Measurements from ENCODE around the gene HPGD. TPM values are rescaled to one million over a fixed set of nuclear protein-coding genes. Genes with fewer than 3 reads are reported as not detected.

The HPGD gene
- polyA plus RNA-seq: 10 to 100 TPM in 2 of 3 donors, under 1 TPM in 1; 0.52 to 10.7 (median 10.2) TPM

- 1% methylated on average over 40 to 60 of the region's 60 CpGs for WGBS, 3 donors
- H3K27ac ChIP-seq (ENCODE audit: low read depth, low read length): no peak within 1 kb of the TSS
Observed at GRCh38 chr4:174522183-174523024, at the start of gene HPGD. HPGD (minus strand) TSS chr4:174522488; CDS start chr4:174522451, 37 bp downstream.

- 36 to 57% (median 40%) methylated on average over 2 of the region's 2 CpGs for WGBS, 3 donors
- no peak overlapping the region for H3K27ac ChIP-seq (ENCODE audit: low read depth, low read length)
Observed at GRCh38 chr4:174564529-174564928, 42.2 kb upstream of the HPGD start.

- WGBS, 3 donors: 61 to 91% (median 83%) methylated on average over 1 of the region's 1 CpG
- no peak overlapping the region for H3K27ac ChIP-seq (ENCODE audit: low read depth, low read length)
Observed at GRCh38 chr4:174563399-174563798, 41.1 kb upstream of the HPGD start.

- 15 to 51% (median 36%) methylated on average over 2 of the region's 2 CpGs for WGBS, 3 donors
- no peak overlapping the region for H3K27ac ChIP-seq (ENCODE audit: low read depth, low read length)
Observed at GRCh38 chr4:174561560-174561959, 39.3 kb upstream of the HPGD start.

- no peak overlapping the region for H3K27ac ChIP-seq (ENCODE audit: low read depth, low read length)
- WGBS, 3 donors: 56 to 80% (median 71%) methylated on average over 2 of the region's 2 CpGs
Observed at GRCh38 chr4:174559894-174560293, 37.6 kb upstream of the HPGD start.

GRCh38 chr4:174555789-174556630 is 33.7 kb upstream of the HPGD start:
- no peak overlapping the region for H3K27ac ChIP-seq (ENCODE audit: low read depth, low read length)
- 82 to 92% (median 85%) methylated on average over 4 of the region's 4 CpGs for WGBS, 3 donors

GRCh38 chr4:174554231-174554728 is 32.0 kb upstream of the HPGD start:
- no peak overlapping the region for H3K27ac ChIP-seq (ENCODE audit: low read depth, low read length)

- no peak overlapping the region for H3K27ac ChIP-seq (ENCODE audit: low read depth, low read length)
- 44 to 72% (median 55%) methylated on average over 2 of the region's 2 CpGs for WGBS, 3 donors
Observed at GRCh38 chr4:174553828-174554227, 31.5 kb upstream of the HPGD start.

- WGBS, 3 donors: 71 to 84% (median 83%) methylated on average over 2 of the region's 2 CpGs
- no peak overlapping the region for H3K27ac ChIP-seq (ENCODE audit: low read depth, low read length)
Observed at GRCh38 chr4:174553031-174553430, 30.7 kb upstream of the HPGD start.

- H3K27ac ChIP-seq (ENCODE audit: low read depth, low read length): no peak overlapping the region
Observed at GRCh38 chr4:174550541-174550940, 28.3 kb upstream of the HPGD start.

- H3K27ac ChIP-seq (ENCODE audit: low read depth, low read length): no peak overlapping the region
- WGBS, 3 donors: 73 to 91% (median 73%) methylated on average over 1 of the region's 1 CpG
Observed at GRCh38 chr4:174549721-174550120, 27.4 kb upstream of the HPGD start.

- H3K27ac ChIP-seq (ENCODE audit: low read depth, low read length): no peak overlapping the region
Observed at GRCh38 chr4:174545268-174545667, 23.0 kb upstream of the HPGD start.

GRCh38 chr4:174544496-174544895 is 22.2 kb upstream of the HPGD start:
- WGBS, 3 donors: 56 to 74% (median 73%) methylated on average over 4 of the region's 4 CpGs
- H3K27ac ChIP-seq (ENCODE audit: low read depth, low read length): no peak overlapping the region

GRCh38 chr4:174540175-174540574 is 17.9 kb upstream of the HPGD start:
- no peak overlapping the region for H3K27ac ChIP-seq (ENCODE audit: low read depth, low read length)
- WGBS, 3 donors: 88 to 95% (median 89%) methylated on average over 10 of the region's 10 CpGs

- 79 to 84% (median 82%) methylated on average over 3 of the region's 3 CpGs for WGBS, 3 donors
- no peak overlapping the region for H3K27ac ChIP-seq (ENCODE audit: low read depth, low read length)
Observed at GRCh38 chr4:174539571-174539970, 17.3 kb upstream of the HPGD start.

GRCh38 chr4:174538876-174539250 is 16.6 kb upstream of the HPGD start:
- H3K27ac ChIP-seq (ENCODE audit: low read depth, low read length): no peak overlapping the region
- WGBS, 3 donors: 80 to 93% (median 93%) methylated on average over 4 of the region's 4 CpGs

- 78 to 90% (median 80%) methylated on average over 4 of the region's 4 CpGs for WGBS, 3 donors
- H3K27ac ChIP-seq (ENCODE audit: low read depth, low read length): no peak overlapping the region
Observed at GRCh38 chr4:174538123-174538875, 16.0 kb upstream of the HPGD start.

- 70 to 82% (median 80%) methylated on average over 3 of the region's 3 CpGs for WGBS, 3 donors
- no peak overlapping the region for H3K27ac ChIP-seq (ENCODE audit: low read depth, low read length)
Observed at GRCh38 chr4:174537634-174538033, 15.3 kb upstream of the HPGD start.

GRCh38 chr4:174534461-174534860 is 12.2 kb upstream of the HPGD start:
- WGBS, 3 donors: 61 to 84% (median 81%) methylated on average over 3 of the region's 3 CpGs

More at GRCh38 chr4:174534461-174534860, 12.2 kb upstream of the HPGD start:
- H3K27ac ChIP-seq (ENCODE audit: low read depth, low read length): no peak overlapping the region

Measured in adipose tissue (tissue), 3 donors.